ENCODE data around the gene KCNMA1.

Gene KCNMA1

DNA sequence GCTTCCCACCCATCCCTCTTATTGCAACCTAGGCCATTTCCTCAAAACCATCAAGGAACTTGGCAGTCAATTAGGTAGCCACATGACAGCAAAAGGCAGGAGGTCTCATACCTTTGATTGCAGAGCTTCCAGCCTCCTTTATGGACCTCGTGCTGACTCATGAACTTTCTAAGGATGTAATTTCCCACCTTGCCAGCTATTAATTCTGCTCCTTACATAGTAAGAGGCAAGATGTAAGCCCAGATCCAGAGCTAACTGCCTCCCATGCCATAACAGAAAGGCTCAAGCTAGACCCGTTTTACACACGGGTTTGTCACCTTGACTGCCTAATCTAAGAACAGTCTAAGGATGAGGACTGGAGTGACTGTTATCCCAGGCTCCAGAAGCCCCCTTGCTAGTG is 565.7 kb downstream of the KCNMA1 start:
- in situ Hi-C loops (cut with MboI; ENCODE audit: low pct_unique_long_range_greater_than_20kb, low sequenced_read_pairs) = no loop called here
- DNase-seq = no peak

DNA sequence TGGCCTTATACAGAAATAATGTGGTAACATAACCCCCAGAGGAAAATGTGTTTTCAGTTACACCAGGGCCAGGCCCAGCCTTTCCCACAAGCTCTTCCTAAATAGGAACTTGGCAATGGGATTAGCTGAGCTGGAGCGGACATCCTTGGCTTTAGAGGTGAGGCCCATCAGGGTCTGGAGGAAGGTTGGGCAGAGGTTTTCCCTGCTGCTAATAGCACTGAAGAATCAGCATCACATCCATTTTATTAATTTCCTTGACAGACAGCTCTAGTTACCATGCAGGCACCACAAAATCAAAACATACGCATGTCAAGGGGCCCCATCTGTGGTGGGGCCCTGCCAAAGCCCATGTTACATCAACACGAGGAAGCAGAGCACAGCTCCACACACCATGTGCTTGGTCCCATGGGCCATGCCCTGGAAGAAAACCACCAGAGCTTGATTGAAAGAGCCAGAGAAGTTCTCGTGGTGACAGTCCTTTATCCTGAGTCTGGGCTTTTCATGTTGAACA is 566.6 kb downstream of the KCNMA1 start:
- DNase-seq = no peak
- in situ Hi-C loops (cut with MboI; ENCODE audit: low pct_unique_long_range_greater_than_20kb, low sequenced_read_pairs) = no loop called here

DNA sequence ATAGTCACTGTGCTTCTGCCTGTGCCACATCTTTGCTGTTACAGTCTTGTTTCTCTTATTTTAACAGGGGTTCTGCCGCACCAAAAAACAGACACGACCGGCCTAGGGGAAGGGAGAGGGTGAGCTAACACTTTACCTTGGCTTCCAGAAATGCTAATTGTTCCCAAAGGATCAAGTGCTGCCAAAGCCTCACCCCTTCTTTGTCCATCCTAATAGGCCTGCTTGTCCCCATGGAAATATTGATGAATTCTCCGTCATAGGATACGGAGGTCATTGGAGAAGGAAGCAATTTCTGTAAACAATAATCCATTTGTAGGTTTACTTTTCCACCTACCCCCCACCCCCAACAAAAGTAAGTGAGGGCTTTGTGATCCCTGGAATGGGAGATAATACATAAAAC is 567.3 kb downstream of the KCNMA1 start:
- no peak for DNase-seq
- in situ Hi-C loops (cut with MboI; ENCODE audit: low pct_unique_long_range_greater_than_20kb, low sequenced_read_pairs) = no loop called here

DNA sequence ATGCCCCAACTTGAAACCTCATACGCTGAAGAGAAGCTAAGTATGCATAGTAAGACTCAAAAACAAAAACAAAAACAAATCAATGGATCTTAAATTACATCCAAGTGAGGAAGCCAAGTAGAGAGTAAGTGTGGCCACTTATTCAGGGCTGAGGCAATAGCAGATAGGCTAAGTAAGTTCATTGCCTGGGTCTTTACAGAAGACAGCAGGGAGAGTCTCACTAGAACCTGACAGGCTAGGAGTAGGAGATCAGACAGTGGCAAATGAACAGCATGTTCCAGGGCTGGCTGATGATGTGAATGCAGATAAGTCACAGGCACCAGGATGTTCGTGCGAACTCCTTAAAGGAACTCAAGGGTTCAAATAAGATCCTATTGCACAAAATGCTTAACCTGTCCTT is 568.6 kb downstream of the KCNMA1 start:
- no peak for DNase-seq
- in situ Hi-C loops (cut with MboI; ENCODE audit: low pct_unique_long_range_greater_than_20kb, low sequenced_read_pairs) = no loop called here

DNA sequence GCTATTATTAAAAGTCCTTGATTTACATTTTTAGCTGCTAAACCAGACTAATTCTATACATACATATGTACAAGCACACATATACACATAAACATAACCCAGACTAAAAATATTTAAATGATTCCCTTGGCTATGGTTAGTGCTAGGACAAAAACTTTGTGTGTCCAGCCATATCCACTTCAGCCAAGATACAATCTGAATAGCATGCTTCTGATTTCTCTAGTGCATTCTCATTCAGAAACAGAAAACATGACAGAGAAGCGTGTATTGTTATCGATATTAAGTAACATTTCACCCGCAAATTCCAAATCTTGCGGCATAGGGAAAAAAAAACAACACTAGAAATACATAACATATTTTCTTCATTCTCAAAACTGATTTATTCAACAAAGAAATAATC is 569.3 kb downstream of the KCNMA1 start:
- DNase-seq = no peak
- in situ Hi-C loops (cut with MboI; ENCODE audit: low pct_unique_long_range_greater_than_20kb, low sequenced_read_pairs) = no loop called here

DNA sequence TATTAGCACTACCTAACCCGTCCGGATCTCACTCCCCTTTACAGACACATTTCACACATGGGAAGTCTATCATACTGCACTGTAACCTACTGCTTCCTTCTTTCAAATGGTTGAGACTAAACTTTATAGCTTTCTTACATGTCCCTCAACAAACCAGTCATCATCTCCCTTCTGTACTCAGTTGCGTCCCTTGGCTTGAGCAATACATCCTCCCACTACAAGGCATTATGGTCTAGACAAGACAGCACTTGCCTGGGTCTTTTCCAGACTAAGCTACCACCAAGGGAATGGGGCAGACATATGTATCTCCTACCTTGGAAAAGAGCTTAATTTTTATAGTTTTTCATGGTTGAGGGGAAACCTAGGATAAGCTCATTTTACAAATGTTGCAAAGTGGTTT is 575.2 kb downstream of the KCNMA1 start:
- DNase-seq = no peak

DNA sequence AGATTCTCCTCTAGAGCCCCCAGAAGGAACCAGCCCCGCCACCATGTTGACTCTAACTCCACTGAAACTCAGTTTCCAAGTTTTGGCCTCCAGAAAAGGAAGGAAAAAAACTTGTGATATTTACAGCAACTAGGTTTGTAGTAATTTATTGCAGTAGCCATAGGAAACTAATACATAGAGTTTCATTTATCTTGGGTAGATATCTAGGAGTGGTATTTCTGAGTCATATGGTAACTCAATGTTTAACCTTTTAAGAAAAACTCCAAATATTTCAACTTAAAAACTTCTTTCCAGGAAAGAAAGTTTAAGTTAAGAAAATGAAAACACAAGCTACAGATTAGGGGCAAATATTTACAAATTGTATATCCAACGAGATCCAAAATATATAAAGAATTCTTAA is 576.7 kb downstream of the KCNMA1 start:
- in situ Hi-C loops (cut with MboI; ENCODE audit: low pct_unique_long_range_greater_than_20kb, low sequenced_read_pairs) = no loop called here
- no peak for DNase-seq

More for the DNA sequence above, 575.2 kb downstream of the KCNMA1 start:
- in situ Hi-C loops (cut with MboI; ENCODE audit: low pct_unique_long_range_greater_than_20kb, low sequenced_read_pairs) = no loop called here

DNA sequence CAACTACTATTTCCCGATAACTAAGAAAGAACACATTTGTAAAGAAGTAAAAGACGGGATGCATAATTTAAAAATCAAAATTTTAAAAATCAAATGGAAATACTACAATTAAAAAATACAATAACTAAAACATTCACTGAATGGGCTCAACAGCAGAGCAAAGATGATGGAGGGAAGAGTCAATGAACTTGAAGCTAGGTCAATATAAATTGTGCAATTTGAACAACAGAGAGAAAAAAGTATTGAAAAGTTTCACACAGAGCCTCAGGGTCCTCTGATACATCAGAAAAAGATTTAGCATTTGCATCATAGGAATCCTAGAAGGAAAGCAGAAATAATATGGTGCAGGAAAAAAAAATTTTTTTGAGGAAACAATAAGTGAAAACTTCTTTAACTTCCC is 581.0 kb downstream of the KCNMA1 start:
- in situ Hi-C loops (cut with MboI; ENCODE audit: low pct_unique_long_range_greater_than_20kb, low sequenced_read_pairs) = no loop called here
- DNase-seq = no peak

DNA sequence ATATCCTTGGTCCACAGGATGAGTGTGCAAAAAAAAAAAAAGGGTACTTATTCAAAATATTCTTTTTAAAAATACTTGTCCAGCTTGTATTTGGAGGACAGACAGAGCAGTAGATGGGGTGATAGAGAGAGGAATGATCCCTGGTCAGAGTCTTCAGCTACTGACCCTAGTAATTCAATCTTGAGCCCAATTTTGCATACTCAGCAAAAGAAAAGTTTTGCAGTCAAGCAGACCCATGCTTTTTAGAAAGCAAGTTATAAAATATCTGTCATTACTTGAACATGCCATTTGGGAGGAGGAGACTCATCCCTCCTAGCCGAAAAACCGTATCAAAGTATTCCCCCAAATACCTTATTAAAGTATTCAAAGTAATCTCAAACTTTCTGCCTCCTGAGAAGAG is 585.0 kb downstream of the KCNMA1 start:
- DNase-seq = no peak

DNA sequence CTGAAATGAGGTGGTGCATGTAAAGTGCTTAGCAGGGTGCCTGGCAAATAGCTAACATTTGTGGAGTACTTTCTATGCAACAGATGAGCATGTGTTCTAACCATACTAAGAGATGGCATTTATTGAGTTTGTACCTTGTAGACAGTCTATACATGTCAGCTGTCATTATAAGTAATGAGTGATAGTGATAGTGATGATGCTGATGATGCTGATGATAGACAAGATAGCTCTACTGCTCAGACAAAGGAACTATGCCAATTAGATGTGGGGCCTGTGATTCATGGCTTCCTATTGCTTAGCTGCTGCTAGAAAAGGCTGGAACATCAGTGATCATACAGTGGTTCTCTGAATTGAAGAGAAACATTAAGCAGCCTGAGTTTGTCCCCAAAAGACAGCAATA is 585.8 kb downstream of the KCNMA1 start:
- no peak for DNase-seq
- in situ Hi-C loops (cut with MboI; ENCODE audit: low pct_unique_long_range_greater_than_20kb, low sequenced_read_pairs) = no loop called here

More for the DNA sequence above, 585.0 kb downstream of the KCNMA1 start:
- in situ Hi-C loops (cut with MboI; ENCODE audit: low pct_unique_long_range_greater_than_20kb, low sequenced_read_pairs) = no loop called here

DNA sequence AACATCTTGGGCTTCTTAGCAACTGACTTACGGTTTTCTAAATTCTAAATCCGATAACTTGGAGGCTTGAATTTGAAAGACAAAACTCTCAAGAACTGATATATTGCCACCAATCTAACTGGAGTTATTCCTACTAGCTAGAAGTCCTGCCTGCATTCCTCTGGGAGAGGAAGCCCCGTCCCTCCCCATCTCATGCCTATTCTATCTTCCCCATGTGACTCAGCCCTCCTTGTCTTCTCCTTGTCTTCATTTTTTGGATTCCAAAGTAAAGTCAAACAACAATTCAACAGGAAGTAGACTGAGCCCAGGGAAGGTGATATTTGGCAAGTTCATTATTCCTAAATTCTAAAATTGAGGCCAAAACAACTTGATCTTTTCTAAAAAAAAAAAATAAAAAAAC is 587.7 kb downstream of the KCNMA1 start:
- DNase-seq = no peak
- in situ Hi-C loops (cut with MboI; ENCODE audit: low pct_unique_long_range_greater_than_20kb, low sequenced_read_pairs) = no loop called here

DNA sequence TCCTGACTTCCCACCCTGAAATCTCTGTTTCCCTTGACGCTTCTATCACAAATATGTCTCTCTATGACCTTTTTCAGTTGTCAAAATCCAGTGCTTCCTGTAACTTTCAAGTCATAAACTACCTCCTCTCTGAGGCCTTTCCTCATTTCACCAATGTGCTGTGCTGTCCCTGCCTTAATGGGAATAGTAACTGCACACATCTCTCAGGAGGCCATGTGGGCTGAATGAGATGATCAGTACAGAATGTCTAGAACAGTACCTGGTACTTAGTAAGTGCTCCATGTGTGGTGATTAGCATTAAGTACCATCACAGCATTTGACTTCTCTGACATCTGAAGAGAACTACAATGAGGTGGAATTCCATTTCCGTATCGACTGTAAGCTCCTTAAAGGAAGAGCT is 588.5 kb downstream of the KCNMA1 start:
- in situ Hi-C loops (cut with MboI; ENCODE audit: low pct_unique_long_range_greater_than_20kb, low sequenced_read_pairs) = no loop called here
- DNase-seq = no peak

DNA sequence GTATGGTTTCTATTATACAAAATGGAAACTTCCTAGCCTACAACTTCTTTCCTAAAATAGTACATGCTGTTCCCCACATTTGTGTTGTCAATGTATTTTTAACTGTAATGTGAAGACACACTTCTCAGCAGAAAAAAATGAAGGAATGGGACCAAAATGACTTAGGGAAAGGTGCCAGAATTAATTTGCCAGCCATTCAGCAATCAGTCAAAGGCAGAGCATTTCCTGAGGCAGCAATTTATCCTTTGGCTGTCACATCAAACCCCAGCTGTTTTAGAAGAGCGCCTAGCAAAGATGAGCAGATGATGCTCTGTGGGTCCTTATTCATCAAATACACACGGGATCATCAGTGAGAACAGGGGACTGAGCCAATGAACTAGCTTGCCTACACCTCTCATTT is 592.5 kb downstream of the KCNMA1 start:
- no peak for DNase-seq
- in situ Hi-C loops (cut with MboI; ENCODE audit: low pct_unique_long_range_greater_than_20kb, low sequenced_read_pairs) = no loop called here

DNA sequence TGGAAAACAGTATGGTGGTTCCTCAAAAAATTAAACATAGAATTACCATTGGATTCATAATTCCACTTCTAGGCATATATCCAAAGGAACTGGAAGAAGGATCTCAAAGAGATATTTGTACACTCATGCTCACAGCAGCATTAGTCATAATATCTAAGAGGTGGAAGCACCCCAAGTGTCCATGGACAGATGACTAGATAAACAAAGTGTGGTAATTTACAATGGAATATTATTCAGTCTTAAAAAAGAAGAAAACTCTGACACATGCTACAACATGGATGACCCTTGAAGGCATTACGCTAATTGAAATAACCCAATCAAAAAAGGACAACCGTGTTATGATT is 594.2 kb downstream of the KCNMA1 start:
- in situ Hi-C loops (cut with MboI; ENCODE audit: low pct_unique_long_range_greater_than_20kb, low sequenced_read_pairs) = no loop called here
- no peak for DNase-seq

DNA sequence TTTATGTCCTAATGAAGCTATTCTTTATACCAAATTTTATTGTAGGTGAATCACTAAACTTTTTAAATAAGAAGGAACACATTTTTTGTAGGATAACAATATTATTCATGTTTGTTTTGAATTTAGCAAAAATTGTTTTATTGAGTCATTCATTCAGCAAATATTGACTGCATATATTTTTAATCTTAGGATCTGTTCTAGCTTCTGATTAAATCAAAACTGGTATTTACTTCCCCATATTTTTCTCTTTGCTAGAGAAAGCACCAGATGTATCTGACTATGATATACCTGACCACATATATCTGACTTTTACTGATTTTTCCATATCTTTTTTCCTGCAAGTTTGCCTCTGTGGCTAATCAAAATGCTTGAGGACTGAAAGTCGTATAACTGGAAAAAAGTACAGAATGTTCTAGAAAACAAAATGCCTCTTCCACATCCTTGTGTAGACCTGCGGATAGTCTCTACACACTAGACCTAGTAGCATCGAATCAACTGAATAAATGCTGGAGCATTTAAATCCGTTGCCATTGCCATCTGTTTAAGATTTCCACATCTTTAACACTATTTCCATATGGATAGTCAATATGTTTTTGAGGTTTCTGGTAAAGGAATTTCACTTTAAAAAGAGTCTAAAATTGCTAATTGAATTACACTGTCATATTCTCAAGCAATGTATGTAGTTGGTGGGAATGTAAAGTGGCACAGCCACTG is 594.7 kb downstream of the KCNMA1 start:
- in situ Hi-C loops (cut with MboI; ENCODE audit: low pct_unique_long_range_greater_than_20kb, low sequenced_read_pairs) = no loop called here
- DNase-seq = no peak

DNA sequence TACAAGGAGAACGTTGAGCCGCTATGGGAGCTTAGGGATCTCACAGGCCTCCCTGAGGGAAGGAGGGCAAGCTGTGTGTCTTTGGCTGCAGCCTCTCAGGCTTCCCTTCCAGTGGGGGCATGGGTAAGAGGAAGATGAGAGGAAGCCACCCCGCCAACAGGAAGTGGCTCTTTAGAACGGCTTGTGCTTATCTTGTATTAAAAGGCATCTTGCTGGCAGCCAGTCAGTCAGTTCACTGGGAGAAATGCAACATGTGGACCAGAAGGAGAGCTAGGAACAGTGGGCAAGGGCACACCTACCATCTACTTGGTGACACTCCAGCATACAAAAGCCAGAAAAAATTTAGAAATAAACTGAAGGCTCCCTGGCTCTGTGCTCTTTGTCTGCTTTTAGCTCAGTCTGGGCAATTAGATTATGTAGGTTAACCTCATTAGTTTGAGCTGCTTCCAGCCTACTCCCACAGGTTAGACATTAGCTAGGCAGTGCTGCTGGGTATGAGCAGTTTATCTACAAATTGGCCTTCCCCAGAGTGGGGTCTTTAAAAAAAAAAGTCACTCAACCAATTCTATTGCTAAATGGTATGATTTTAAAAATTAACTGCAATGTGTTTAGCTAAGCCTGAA is 595.9 kb downstream of the KCNMA1 start:
- DNase-seq = peak; percentile 38
- in situ Hi-C loops (cut with MboI; ENCODE audit: low pct_unique_long_range_greater_than_20kb, low sequenced_read_pairs) = no loop called here

DNA sequence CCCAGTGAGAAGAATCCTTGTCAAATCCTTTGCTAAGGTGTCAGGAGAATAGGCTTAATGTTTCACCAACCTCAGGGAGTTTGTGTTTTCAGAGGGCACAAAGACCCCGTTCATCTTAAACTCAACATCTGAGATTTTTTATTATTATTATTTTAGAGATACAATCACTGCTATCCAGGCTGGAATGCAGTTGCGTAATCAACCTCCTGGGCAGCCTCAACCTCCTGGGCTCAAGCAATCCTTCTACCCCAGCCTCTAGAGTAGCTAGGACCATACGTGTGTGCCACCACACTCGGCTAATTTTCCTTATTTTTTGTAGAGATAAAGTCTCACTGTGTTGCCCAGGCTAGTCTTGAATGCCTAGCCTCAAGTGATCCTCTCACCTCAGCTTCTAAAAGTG is 599.2 kb downstream of the KCNMA1 start:
- in situ Hi-C loops (cut with MboI; ENCODE audit: low pct_unique_long_range_greater_than_20kb, low sequenced_read_pairs) = no loop called here
- no peak for DNase-seq

DNA sequence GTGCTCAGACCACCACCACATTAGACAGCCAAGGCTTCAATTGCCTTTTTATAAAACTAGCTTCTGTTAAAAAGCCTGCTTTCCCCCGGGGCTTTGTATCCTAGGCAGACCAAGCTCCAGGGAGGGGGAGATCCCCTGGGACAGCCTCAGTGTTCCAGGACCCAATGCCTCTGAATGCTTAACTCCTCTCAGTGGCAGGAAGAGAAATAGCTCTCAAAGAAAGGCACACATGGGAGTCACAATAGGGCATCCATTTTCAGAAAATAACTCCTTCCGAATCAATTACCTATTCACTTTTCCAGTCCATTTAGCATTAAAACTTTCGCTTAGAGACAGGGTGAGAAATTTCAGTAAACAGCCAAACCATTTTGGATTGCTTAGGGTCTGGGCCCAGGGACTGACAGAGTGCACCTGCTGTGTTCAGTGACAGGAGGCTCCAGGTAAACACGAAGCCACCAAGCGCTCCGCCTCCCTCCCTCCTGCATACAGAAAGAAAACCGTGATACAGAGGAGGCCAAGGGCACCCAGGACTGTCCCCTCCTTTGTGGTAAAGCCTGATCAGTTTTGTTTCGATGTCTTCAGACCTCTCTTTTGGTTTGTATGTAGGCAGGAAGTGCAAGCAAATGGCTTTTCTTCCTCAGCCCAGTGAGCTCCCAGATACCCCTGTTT is 599.7 kb downstream of the KCNMA1 start:
- in situ Hi-C loops (cut with MboI; ENCODE audit: low pct_unique_long_range_greater_than_20kb, low sequenced_read_pairs) = no loop called here
- no peak for DNase-seq

DNA sequence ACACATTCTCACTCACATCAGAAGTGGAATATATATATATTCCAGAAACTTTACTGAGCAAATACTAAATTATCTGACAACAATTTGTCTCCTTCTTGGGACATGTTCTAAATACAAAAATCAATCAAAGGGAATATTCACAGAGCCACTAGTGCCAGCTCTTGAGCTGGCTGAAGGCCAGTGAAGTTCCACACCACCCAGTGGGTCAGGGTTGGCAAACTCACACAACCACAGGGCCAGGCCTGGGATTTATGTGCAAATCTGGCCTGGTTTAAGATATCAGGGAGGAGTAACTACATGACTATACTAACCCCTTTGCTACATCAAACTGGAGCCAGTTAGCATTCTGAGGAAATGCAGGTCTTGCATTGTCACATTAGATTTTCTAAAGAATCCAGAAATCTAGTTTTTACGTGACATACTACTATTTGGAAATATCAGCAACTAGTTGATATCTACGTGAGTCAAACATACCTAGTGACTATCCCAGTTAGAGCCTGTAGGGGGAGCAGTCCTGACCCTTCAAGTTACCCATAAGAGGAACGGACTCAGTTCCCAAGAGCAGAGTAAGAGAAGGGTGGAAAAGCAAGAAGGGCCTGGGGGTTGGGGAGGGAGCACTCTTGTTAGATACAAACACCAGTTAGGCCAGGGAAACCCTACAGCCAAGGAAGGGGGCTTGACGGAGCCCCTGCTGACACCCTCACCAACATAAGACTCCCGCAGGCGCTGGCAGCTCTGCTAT is 600.4 kb downstream of the KCNMA1 start:
- in situ Hi-C loops (cut with MboI; ENCODE audit: low pct_unique_long_range_greater_than_20kb, low sequenced_read_pairs) = no loop called here
- no peak for DNase-seq

DNA sequence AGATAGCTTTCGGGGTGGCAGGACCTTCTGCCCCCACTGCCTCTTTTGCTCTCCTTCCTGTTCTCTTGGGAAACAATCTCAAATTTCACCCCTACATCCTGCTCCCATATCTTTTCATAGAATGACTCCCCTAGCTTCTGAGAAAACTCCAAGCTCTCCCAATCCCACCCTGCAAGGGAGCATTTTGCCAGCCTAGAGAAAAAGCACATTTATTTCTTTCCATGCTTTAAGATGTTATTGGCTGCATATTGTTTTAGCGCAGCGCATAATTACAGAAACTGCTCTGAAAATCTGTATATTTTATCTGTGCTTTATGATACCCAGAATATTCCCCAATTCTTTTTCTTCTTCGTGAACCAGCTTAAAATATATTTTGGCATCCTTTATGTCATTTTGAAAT is 601.3 kb downstream of the KCNMA1 start:
- in situ Hi-C loops (cut with MboI; ENCODE audit: low pct_unique_long_range_greater_than_20kb, low sequenced_read_pairs) = no loop called here
- DNase-seq = no peak
